GM12892 (cell line): ENCODE data around the gene PGP.

Experiments used
- DNase-seq: peaks from one replicate; pipeline ENCODE4 v3.0.0; 2011; ENCODE audit not compliant: insufficient read length
- FAIRE-seq: peaks from 2 replicates; lab custom pipeline; 2011; peaks lifted over from hg19 to GRCh38; lab: Jason Lieb, UNC
- POLR2A ChIP-seq: IDR thresholded peaks from 2 replicates; pipeline ENCODE4 v1.6.1; 2011; ENCODE audit warnings: low read depth, low read length, control low read depth
- POLR2AphosphoS5 ChIP-seq: IDR thresholded peaks from 2 replicates; pipeline ENCODE4 v1.6.1; 2011; ENCODE audit warnings: low read depth, low read length, control low read depth
- TAF1 ChIP-seq: IDR thresholded peaks from 2 replicates; pipeline ENCODE4 v1.6.1; 2011; ENCODE audit warnings: low read depth, mild to moderate bottlenecking, control low read depth, low read length, borderline replicate concordance

Gene PGP

DNA sequence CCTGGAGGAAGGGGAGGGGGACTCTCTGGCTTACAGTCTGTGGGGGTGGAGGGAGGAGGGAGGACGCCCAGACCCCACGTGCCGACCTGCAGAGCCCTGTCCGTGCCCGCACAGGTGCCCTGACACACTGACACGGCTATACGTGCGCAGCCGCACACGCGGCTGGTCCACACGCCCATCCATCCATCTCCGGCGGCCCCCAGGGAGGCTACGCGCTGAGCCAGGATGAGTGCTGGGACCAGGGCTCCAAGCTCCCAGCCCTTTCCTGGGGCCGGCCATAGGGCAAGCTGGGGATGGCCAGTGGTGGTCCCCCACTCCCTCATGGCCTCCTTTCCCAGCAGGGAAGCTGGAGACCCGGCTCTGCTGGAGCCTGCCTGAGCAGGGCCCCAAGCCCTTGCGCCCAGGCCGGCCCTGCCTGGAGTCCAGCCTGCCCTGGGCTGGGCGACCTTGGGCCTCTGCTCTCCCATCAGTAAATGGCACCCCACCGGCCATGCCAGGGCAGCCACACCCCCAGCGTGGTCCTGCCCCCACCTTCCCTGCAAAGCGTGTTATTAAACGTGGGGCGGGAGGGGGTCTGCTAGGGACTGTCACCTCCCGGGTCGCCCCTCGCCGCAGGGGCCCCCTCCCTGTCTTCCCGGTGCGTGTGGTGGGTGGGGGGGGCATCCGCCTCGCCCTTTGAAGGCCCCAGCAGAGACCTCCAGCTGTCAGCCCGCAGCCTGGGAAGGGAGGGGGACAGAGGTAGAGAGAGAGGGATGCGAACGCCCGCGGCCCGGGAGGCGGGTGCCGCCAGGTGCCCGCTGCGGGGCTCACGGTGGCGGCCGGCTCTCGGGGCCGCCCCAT lies 19.1 kb downstream of the PGP start:
- DNase-seq (no peak), FAIRE-seq (no peak)
- TF ChIP-seq TAF1 = no peak
- TF ChIP-seq POLR2A = no peak
- TF ChIP-seq POLR2AphosphoS5 = no peak

DNA sequence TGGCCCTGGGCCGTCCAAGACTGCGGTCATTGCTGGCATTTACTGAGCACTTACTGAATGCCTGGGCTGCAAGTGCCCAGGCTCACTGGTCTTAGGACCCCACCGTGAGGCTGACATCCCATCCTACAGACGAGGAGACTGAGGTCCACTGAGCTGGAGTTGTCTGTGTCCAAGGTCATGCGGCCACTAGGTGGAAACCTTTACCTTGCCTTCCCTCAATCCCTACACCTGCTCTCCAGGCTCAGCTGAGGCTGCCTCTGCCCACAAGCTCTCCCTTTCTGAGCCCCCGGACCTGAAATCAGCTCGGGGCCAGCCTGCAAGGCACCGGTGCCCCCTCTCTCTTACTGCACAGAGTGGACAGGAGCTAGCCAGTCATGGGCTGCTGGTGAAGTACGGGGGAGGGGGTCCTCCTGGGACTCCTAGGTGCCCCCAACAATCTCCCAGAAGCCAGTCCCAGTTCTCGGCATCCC lies 19.8 kb downstream of the PGP start:
- no peak for TF ChIP-seq POLR2A
- TF ChIP-seq POLR2AphosphoS5 = no peak
- TF ChIP-seq TAF1 = no peak
- FAIRE-seq (peak; percentile 85), DNase-seq (peak; percentile 61)

DNA sequence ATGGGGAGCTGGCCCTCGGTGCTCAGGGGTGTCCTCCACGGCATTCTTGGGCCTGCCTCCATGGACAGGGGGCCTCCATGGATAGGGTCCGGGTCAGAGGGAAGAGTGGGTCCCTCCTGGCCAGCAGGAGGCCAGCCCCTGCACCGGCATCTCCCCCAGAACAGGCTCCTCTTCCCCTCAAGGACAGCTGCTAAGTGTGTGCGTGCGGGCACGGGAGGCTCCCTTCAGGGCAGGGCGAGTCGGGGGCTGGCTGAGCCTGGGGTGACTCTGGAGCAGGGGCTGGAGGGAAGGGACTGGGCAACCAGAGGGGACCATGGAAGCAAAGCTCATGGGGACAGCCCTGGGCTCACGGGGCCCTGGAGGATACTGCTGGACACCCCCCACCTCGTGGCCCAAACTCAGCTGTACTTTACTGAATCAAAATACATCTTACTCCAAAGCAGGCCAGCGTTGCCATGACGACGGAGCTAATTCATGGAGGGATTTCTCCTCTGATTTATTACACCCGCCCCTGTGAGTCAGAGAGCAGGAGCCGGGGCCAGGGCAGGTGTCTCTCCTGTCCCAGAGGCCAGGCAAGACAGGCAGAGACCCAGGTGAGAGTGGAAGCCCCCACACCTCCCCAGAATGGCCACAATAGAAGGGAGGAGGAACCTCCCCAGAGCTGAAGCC lies 20.3 kb downstream of the PGP start:
- FAIRE-seq (no peak), DNase-seq (no peak)
- TF ChIP-seq TAF1 = no peak
- TF ChIP-seq POLR2AphosphoS5 = no peak
- no peak for TF ChIP-seq POLR2A

DNA sequence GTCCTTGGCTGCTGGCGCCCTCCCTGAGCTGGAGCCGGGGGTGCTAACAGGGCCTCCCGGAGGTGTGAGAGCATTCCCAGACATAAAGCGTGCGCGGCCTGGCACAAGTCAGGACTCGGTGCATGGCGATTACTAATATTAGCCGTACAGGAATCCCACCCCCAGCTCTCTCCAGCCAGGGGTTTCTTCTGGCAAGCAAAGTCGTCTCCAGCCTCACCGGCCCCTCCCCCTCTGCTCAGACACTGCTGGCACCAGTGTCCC lies 23.3 kb downstream of the PGP start:
- FAIRE-seq = no peak

DNA sequence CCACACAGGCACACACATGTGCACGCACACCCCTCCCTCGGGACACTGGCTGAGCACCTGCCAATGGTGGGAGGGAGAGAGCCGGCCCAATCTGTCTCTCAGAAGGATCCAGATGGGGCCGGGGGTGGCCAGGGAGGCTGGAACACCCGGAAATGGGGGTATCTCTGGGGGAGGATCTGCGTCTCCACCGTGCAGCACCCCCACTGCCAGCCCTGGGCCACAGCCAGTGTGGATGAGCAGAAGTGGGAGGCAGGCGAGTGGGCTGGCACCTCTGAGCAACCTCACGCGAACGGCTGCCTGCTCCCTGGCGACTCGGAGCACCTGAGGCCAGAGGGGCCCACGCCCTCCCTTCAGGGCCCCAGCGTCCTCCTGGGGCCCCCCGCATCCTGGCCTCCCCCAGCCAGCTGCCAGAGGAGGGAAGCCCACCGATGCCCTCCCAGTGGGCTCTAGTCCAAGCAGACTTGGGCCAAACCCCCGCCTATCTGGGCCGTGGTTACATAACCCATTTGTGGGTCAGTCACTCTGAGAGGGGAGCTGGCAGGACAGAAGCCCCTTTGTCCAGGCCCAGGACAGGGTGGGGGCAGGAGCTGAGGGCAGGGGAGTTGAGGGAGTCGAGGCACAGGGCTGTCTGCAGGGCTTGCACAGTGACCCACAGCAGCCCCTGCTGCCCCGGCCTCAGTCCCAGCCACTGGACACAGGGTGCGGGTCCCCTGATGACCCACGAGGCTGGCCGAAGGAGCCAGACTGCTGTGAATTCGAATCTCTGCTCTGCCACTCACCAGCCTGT lies 23.8 kb downstream of the PGP start:
- FAIRE-seq (no peak), DNase-seq (no peak)
- TF ChIP-seq TAF1 (no peak), POLR2AphosphoS5 (no peak), POLR2A (no peak)

More for the DNA sequence above, 23.3 kb downstream of the PGP start:
- TF ChIP-seq TAF1 (no peak), POLR2AphosphoS5 (no peak), POLR2A (no peak)
- no peak for DNase-seq

DNA sequence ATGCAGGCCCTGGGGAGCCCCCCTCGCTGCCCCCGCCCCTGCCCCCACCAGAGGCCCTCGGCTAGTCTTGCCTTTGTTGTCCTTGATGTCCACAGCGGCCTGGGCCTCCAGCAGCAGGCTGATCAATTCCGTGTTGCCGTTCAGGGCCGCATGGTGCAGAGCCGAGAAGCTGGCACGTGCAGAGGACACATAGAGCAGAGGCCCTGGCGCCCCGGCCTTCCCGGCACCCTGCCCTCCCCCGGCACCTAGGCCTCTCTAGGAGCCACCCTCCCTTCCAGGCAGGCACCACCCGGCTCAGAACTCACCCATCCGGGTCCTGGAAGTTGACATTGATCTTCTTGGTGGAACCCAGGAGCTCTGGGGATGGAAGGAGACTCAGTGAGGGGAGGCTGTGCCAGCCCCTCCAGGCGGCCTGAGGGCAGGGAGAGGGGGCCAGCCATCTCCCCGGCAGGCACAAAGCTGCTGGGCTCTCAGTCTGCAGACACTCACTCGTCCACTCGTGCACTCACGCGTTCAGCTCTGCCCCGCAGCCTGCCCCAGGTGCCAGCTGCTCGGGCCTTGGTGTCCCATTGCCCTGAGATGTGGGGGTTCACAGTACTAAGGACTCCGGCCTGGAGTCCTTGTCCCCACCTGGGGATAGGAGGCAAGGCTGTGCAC lies 24.5 kb downstream of the PGP start:
- no peak for DNase-seq
- TF ChIP-seq POLR2A (no peak), POLR2AphosphoS5 (no peak)
- no peak for FAIRE-seq

DNA sequence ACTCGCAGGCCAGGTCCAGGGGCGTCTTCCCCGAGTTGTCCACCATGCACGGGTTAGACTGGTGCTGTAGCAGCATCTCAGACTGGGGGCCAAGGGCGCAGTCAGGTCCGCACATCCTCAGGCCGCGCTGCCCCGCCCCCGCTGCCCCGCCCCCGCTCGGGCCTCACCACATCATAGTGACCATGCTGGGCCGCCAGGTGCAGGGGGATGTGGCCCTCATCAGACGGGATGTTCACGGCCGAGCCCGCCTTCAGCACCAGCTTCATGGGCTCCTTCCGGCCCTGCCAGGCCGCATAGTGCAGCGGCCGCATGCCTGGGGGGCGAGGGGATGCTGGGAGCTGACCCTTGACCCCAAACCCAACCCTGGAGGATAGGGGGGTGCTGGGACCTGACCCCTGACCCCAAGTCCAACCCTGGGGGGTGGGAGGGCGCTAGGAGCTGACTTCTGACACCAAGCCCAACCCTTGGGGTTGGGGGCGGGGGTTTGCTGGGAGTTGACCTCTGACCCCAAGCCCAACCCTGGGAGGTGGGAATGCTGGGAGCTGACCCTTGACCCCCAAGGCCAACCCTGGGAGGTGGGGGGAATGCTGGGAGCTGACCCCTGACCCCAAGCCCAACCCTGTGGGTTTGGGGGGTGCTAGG lies 25.3 kb downstream of the PGP start:
- FAIRE-seq (no peak), DNase-seq (no peak)
- no peak for TF ChIP-seq TAF1
- no peak for TF ChIP-seq POLR2A
- no peak for TF ChIP-seq POLR2AphosphoS5

DNA sequence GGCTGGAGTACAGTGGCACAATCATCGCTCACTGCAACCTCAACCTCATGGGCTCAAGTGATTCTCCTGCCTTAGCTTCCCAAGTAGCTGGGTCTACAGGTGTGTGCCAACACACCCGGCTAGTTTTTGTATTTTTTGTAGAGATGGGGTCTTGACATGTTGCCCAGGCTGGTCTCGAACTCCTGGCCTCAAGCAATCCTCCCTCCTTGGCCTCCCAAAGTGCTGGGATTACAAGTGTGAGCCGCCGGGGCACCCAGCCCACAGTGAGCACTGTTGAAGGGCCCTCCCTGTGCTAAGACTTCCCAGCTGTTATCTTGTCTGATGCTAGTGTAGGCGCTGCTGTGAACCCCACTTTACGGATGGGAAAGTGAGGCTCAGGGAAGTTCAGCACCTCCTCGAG lies 26.2 kb downstream of the PGP start:
- FAIRE-seq (no peak), DNase-seq (no peak)
- TF ChIP-seq POLR2A (no peak), TAF1 (no peak), POLR2AphosphoS5 (no peak)

DNA sequence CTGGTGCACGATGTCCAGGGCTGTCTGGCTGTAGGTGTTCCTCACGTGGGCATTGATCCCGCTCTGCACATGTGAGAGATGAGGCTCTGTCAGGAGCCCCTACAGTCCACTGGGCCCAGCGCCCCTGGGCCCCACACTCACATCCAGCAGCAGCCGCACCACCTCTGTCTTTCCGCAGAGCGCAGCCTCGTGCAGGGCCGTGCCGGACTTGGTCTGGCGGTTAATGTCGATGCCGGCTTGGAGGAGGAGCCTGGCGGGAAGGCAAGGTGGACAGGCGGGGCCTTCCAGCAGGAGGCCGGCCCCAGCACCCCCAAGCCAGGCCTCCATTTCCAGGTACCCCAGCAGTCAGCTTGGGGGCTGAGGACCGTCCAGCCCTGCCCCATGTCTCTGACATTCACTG lies 27.4 kb downstream of the PGP start:
- DNase-seq (no peak), FAIRE-seq (no peak)
- TF ChIP-seq TAF1 (no peak), POLR2AphosphoS5 (no peak), POLR2A (no peak)

DNA sequence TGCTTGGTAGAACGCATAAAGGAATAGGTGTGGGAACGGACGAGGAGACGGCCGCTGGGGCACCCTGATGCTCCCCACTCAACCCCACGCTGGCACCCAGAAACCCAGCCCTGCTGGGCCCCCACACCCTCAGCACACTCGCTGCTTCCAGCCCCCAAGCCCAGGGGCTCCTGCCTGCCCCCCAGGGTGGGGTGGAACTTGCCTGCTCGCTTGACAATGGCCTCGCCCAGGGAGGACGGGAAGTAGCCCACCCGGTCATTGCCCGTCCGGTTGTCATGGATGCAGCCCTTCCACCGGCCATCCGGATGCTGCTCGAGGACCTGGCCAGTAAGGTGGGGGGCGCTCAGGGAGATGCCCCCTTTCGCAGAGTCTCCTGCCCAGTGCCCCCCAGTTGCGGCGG lies 28.1 kb downstream of the PGP start:
- FAIRE-seq (no peak), DNase-seq (no peak)
- TF ChIP-seq POLR2A (no peak), TAF1 (no peak), POLR2AphosphoS5 (no peak)
